ENCODE results near the gene RPS19BP1.

RPS19BP1 gene

GRCh38 chr22:39529487-39529851 is 3.1 kb downstream of the RPS19BP1 start:
- H3K4me3 ChIP-seq (ENCODE audit: low read depth, low read length): no peak overlapping the region
- DNase-seq (ENCODE audit: low read depth): no peak
- no peak for TF ChIP-seq CTCF (IDR thresholded peaks at IDR 0.05; ENCODE audit: control insufficient read depth, extremely low read depth, insufficient read depth)

- peak; percentile 99 for TF ChIP-seq CTCF (IDR thresholded peaks at IDR 0.05; ENCODE audit: control insufficient read depth, extremely low read depth, insufficient read depth)
- H3K4me3 ChIP-seq (ENCODE audit: low read depth, low read length): peak overlapping the region; percentile 46
- peak; percentile 93 for DNase-seq (ENCODE audit: low read depth)
Observed at GRCh38 chr22:39528681-39529486, 3.7 kb downstream of the RPS19BP1 start.

- DNase-seq (ENCODE audit: low read depth): no peak
- peak overlapping the region; percentile 46 for H3K4me3 ChIP-seq (ENCODE audit: low read depth, low read length)
- TF ChIP-seq CTCF (IDR thresholded peaks at IDR 0.05; ENCODE audit: control insufficient read depth, extremely low read depth, insufficient read depth): no peak
Observed at GRCh38 chr22:39528080-39528661, 4.4 kb downstream of the RPS19BP1 start.

GRCh38 chr22:39527481-39527961 is 5.0 kb downstream of the RPS19BP1 start:
- TF ChIP-seq CTCF (IDR thresholded peaks at IDR 0.05; ENCODE audit: control insufficient read depth, extremely low read depth, insufficient read depth): no peak
- H3K4me3 ChIP-seq (ENCODE audit: low read depth, low read length): peak overlapping the region; percentile 46; the same call in 1 of the 2 replicates
- DNase-seq (ENCODE audit: low read depth): no peak

- no peak for TF ChIP-seq CTCF (IDR thresholded peaks at IDR 0.05; ENCODE audit: control insufficient read depth, extremely low read depth, insufficient read depth)
- H3K4me3 ChIP-seq (ENCODE audit: low read depth, low read length): no peak overlapping the region
- no peak for DNase-seq (ENCODE audit: low read depth)
Observed at GRCh38 chr22:39526736-39527171, 5.8 kb downstream of the RPS19BP1 start.

- TF ChIP-seq CTCF (IDR thresholded peaks at IDR 0.05; ENCODE audit: control insufficient read depth, extremely low read depth, insufficient read depth): no peak
- no peak for DNase-seq (ENCODE audit: low read depth)
- H3K4me3 ChIP-seq (ENCODE audit: low read depth, low read length): no peak overlapping the region
Observed at GRCh38 chr22:39525658-39525975, 6.9 kb downstream of the RPS19BP1 start.

Measured in LNCaP clone FGC (cell line).